ENCODE data around the gene CFAP161. TPM values are rescaled to one million over a fixed set of nuclear protein-coding genes. Genes with fewer than 3 reads are reported as not detected.

Gene CFAP161
- total and polyA plus RNA-seq, 9 of the 15 experiments (the other 6 are each of a cell fraction or from before 2014, with no cell fraction given), result 25.8 to 83.3 (median 75.6) TPM

GRCh38 chr15:81085213-81085612 lies 48.9 kb upstream of the CFAP161 start (continued):
- TF ChIP-seq ZBTB7A (IDR thresholded peaks at IDR 0.05; ENCODE audit: borderline replicate concordance, control insufficient read depth, low read depth, low read length) (no peak), OTX1 (CRISPR knock-in tag; IDR thresholded peaks at IDR 0.05) (no peak), CBFB (CRISPR knock-in tag; IDR thresholded peaks at IDR 0.05) (no peak), GATA2 (CRISPR knock-in tag; IDR thresholded peaks at IDR 0.05) (peak; percentile 31; the same call in 1 of the 2 replicates), CHD1 (IDR thresholded peaks at IDR 0.05; ENCODE audit: low read length) (no peak), NFXL1 (CRISPR knock-in tag; IDR thresholded peaks at IDR 0.05) (no peak), SMAD1 (IDR thresholded peaks at IDR 0.05; ENCODE audit: low read depth, low read length, partially characterized antibody) (no peak), MBD2 (IDR thresholded peaks at IDR 0.05; ENCODE audit: borderline replicate concordance, low read depth) (no peak), ZNF830 (CRISPR knock-in tag; IDR thresholded peaks at IDR 0.05) (no peak), SNIP1 (IDR thresholded peaks at IDR 0.05; ENCODE audit: low read depth) (no peak), CXXC5 (CRISPR knock-in tag; IDR thresholded peaks at IDR 0.05) (peak; percentile 52; the same call in 1 of the 2 replicates), ZNF316 (IDR thresholded peaks at IDR 0.05) (peak; percentile 30; the same call in 1 of the 2 replicates), ZKSCAN1 (IDR thresholded peaks at IDR 0.05; ENCODE audit: low read depth, low read length) (no peak), KAT7 (CRISPR knock-in tag; IDR thresholded peaks at IDR 0.05; ENCODE audit: borderline replicate concordance) (no peak), ATF3 (IDR thresholded peaks at IDR 0.05) (peak; percentile 62), ATF3 (CRISPR knock-in tag; conservative IDR thresholded peaks at IDR 0.05) (no peak), TAL1 (IDR thresholded peaks at IDR 0.05) (peak; percentile 89), FOXM1 (IDR thresholded peaks at IDR 0.05; ENCODE audit: low read depth) (0 out of 2 replicates have a peak, but pooled peaks have one; percentile 45), FOXM1 (CRISPR knock-in tag; IDR thresholded peaks at IDR 0.05; ENCODE audit: low read depth) (no peak), ZNF407 (IDR thresholded peaks at IDR 0.05; ENCODE audit: low read depth) (no peak), RBM39 (optimal IDR thresholded peaks at IDR 0.05; ENCODE audit: low read depth, low read length) (no peak)
